Psoas muscle (tissue), 8 donors: ENCODE measurements around the gene RAB5IF. TPM values are rescaled to one million over a fixed set of nuclear protein-coding genes. Genes with fewer than 3 reads are reported as not detected.
A peak's percentile ranks its signal among the peaks of the same experiment; 100 is the strongest.

Experiments
- ATAC-seq, 4 donors: fragments of 200-7000 bp; cut with Tn5 transposase; one replicate each; pipeline ENCODE4 v1.9.1; 2020; ENCODE audit warnings: moderate library complexity in 3 of 4, mild to moderate bottlenecking in 2 of 4
- DNase-seq, 2 donors: peaks; one replicate each; pipeline ENCODE4 v3.0.0-alpha.2; 2020
- H3K27ac ChIP-seq: fragments of 200-600 bp; one replicate; pipeline ENCODE4 v1.8.0; 2022
- H3K27me3 ChIP-seq, 3 donors: fragments of 200-600 bp in 1 of 3; one replicate each; pipeline versions ENCODE4 v1.6.1 to v1.8.0; 2013 to 2022; ENCODE audit warnings: low read length in 2 of 3, mild to moderate bottlenecking in 2 of 3, moderate library complexity in 1 of 3; ENCODE audit not compliant: insufficient read depth in 3 of 3
- H3K36me3 ChIP-seq, 2 donors: fragments of 200-600 bp in 1 of 2; one replicate each; pipeline versions ENCODE4 v1.6.1 to v1.8.0; 2013 to 2022; ENCODE audit warnings: low read depth in 1 of 2, mild to moderate bottlenecking in 1 of 2, moderate library complexity in 1 of 2; ENCODE audit not compliant: insufficient read depth in 1 of 2
- H3K4me1 ChIP-seq: fragments of 200-600 bp; one replicate; pipeline ENCODE4 v1.8.0; 2022
- H3K4me3 ChIP-seq: fragments of 200-600 bp; one replicate; pipeline ENCODE4 v1.8.0; 2022; ENCODE audit warnings: mild to moderate bottlenecking
- H3K9me3 ChIP-seq: fragments of 200-600 bp; one replicate; pipeline ENCODE4 v1.8.0; 2022
- CTCF ChIP-seq: fragments of 200-600 bp; IDR thresholded peaks from one replicate; pipeline ENCODE4 v1.8.0; 2022; ENCODE audit warnings: antibody characterized with exemption
- WGBS, 3 donors: extraction: QIAGEN DNeasy Blood & Tissue Kit; methylation state at CpG; one replicate each; pipeline versions ENCODE4 v1.1.6 to v1.1.7; 2013; 5-methylcytosine and 5-hydroxymethylcytosine counted together
- intact Hi-C, 2 donors: fragments of 100-400 bp; cut with DNase I; formaldehyde crosslinking; loops; one replicate each; pipeline versions ENCODE4 v1.11.0 to v1.14.2; 2022
- polyA plus RNA-seq, 3 donors: library from polyadenylated mRNA; stranded (reverse); fragments of 200-250 nt; gene quantifications; one replicate each; pipeline ENCODE4 v1.2.3, GENCODE V29; 2013
- total RNA-seq, 4 donors: library from RNA; stranded (reverse); fragmentation: NEBNext Ultra II Directional in 2 of 4; extraction: Animal tissue kit (Norgen Biotek cat#: 25700) in 2 of 4; gene quantifications; one replicate each; pipeline versions ENCODE4 v1.2.1 to v1.2.4, GENCODE V29; 2021 to 2023
- donor health status: healthy with polysubstance abuse.
- donor health status: DM: no; HTN: no; CAD: no; lungs with moderate emphysema.
- donor health status: Bipolar disorder and iron deficiency.
- donor health status: healthy.
- donor health status: DM: yes; HTN: yes; CAD: no.
- donor health status: DM: no; HTN: no; CAD: no.
- donor health status: DM: no; HTN: no; CAD: no.
- donor health status: DM: yes; HTN: yes; CAD: no.

RAB5IF gene
- total and polyA plus RNA-seq, 7 donors: 77.3 to 585 (median 287) TPM

GRCh38 chr20:36565520-36565919 is 40.1 kb upstream of the RAB5IF start:
- intact Hi-C loops: no loop called here
- Histone ChIP-seq H3K4me3 (no peak overlapping the region), H3K4me1 (no peaks in the 10 kb centered on the region), H3K36me3 (no peaks in the 10 kb centered on the region), H3K27ac (no peak overlapping the region), H3K9me3 (no peaks in the 10 kb centered on the region), H3K27me3 (no peaks in the 10 kb centered on the region)
- 91 to 98% (median 97%) methylated on average over 3 of the region's 3 CpGs for WGBS, 3 donors
- ATAC-seq (no peak), DNase-seq (no peak)
- no peak for TF ChIP-seq CTCF

- Histone ChIP-seq H3K4me1 (no peaks in the 10 kb centered on the region), H3K36me3 (no peaks in the 10 kb centered on the region), H3K9me3 (no peaks in the 10 kb centered on the region), H3K27me3 (peaks cover 0 to 10% (median 4%) of the 10 kb centered on the region in 3 donors), H3K4me3 (no peak overlapping the region), H3K27ac (no peak overlapping the region)
- TF ChIP-seq CTCF: no peak
- intact Hi-C loops: no loop called here
- WGBS, 3 donors: 58 to 71% (median 62%) methylated on average over 7 of the region's 7 CpGs
- DNase-seq (no peak), ATAC-seq (no peak)
Observed at GRCh38 chr20:36569847-36570429, 35.6 kb upstream of the RAB5IF start.

- DNase-seq: no peak
- Histone ChIP-seq H3K27ac (no peak overlapping the region), H3K4me1 (peaks cover 9% of the 10 kb centered on the region)
Observed at GRCh38 chr20:36571564-36572504, 33.7 kb upstream of the RAB5IF start.

GRCh38 chr20:36572701-36573102 is 32.9 kb upstream of the RAB5IF start:
- ATAC-seq (peak in 2 of 4 donors; percentile 29 to 30), DNase-seq (no peak)
- Histone ChIP-seq H3K4me1 (peaks cover 9% of the 10 kb centered on the region), H3K4me3 (peak overlapping the region; percentile 82), H3K27me3 (peaks cover 0 to 34% (median 4%) of the 10 kb centered on the region in 3 donors), H3K36me3 (no peaks in the 10 kb centered on the region), H3K9me3 (no peaks in the 10 kb centered on the region), H3K27ac (peak overlapping the region; percentile 76)
- intact Hi-C loops: no loop called here
- no peak for TF ChIP-seq CTCF
- WGBS, 3 donors: 24 to 27% (median 27%) methylated on average over 20 of the region's 20 CpGs

More at GRCh38 chr20:36571564-36572504, 33.7 kb upstream of the RAB5IF start:
- no peak for TF ChIP-seq CTCF
- WGBS, 3 donors: 72 to 75% (median 73%) methylated on average over 17 of the region's 17 CpGs
- Histone ChIP-seq H3K36me3 (no peaks in the 10 kb centered on the region), H3K27me3 (peaks cover 0 to 28% (median 4%) of the 10 kb centered on the region in 3 donors), H3K9me3 (no peaks in the 10 kb centered on the region), H3K4me3 (no peak overlapping the region)
- intact Hi-C loops: no loop called here
- no peak for ATAC-seq
